Liver (tissue), 9 donors: ENCODE data around the gene S100A16. TPM values are rescaled to one million over a fixed set of nuclear protein-coding genes. Genes with fewer than 3 reads are reported as not detected.

Source experiments
- DNase-seq: peaks from one replicate; pipeline ENCODE4 v3.0.0-alpha.2; 2017; ENCODE audit warnings: low spot score
- H3K27ac ChIP-seq, 2 donors: one replicate each; pipeline ENCODE4 v1.7.0; 2013; ENCODE audit warnings: inconsistent platforms in 2 of 2, low read length in 2 of 2, control low read depth in 1 of 2, low read depth in 1 of 2, mild to moderate bottlenecking in 1 of 2
- H3K27me3 ChIP-seq, 4 donors: one replicate each; pipeline versions ENCODE4 v1.6.1 to v1.7.0; 2013; ENCODE audit warnings: low read length in 3 of 4, inconsistent platforms in 1 of 4, mild to moderate bottlenecking in 1 of 4, moderate library complexity in 1 of 4; ENCODE audit not compliant: control insufficient read depth in 4 of 4, insufficient read depth in 4 of 4
- H3K36me3 ChIP-seq, 4 donors: one replicate each; pipeline versions ENCODE4 v1.6.1 to v1.7.0; 2013; ENCODE audit warnings: low read length in 3 of 4, mild to moderate bottlenecking in 3 of 4, low read depth in 1 of 4, moderate library complexity in 1 of 4; ENCODE audit not compliant: control insufficient read depth in 4 of 4, insufficient read depth in 3 of 4
- H3K4me1 ChIP-seq, 4 donors: one replicate each; pipeline versions ENCODE4 v1.6.1 to v1.7.0; 2013; ENCODE audit warnings: low read length in 3 of 4, mild to moderate bottlenecking in 3 of 4, moderate library complexity in 1 of 4; ENCODE audit not compliant: control insufficient read depth in 4 of 4, insufficient read depth in 4 of 4
- H3K4me3 ChIP-seq, 3 donors: one replicate each; pipeline versions ENCODE4 v1.6.1 to v1.7.0; 2013; ENCODE audit warnings: low read length in 3 of 3, control low read depth in 1 of 3, low read depth in 1 of 3, mild to moderate bottlenecking in 1 of 3
- H3K9ac ChIP-seq, 2 donors: one replicate each; pipeline ENCODE4 v1.7.0; 2013; ENCODE audit warnings: low read length in 2 of 2, mild to moderate bottlenecking in 2 of 2, moderate library complexity in 2 of 2, control low read depth in 1 of 2, low read depth in 1 of 2
- H3K9me3 ChIP-seq, 4 donors: one replicate each; pipeline versions ENCODE4 v1.6.1 to v1.7.0; 2013; ENCODE audit warnings: low read length in 3 of 4; ENCODE audit not compliant: control insufficient read depth in 4 of 4
- ATF3 ChIP-seq: IDR thresholded peaks from 2 replicates; pipeline ENCODE4 v1.6.1; 2016; ENCODE audit warnings: antibody characterized with exemption
- CTCF ChIP-seq: fragments of 150-350 bp; IDR thresholded peaks from 2 replicates; pipeline ENCODE4 v1.5.1; 2017; ENCODE audit warnings: improper control_type of control experiment, low read depth, low read length; ENCODE audit not compliant: missing input control
- EGR1 ChIP-seq, 2 donors: IDR thresholded peaks; 2 replicates each; pipeline ENCODE4 v1.6.1; 2016 to 2018; ENCODE audit warnings: antibody characterized with exemption in 2 of 2, low read depth in 2 of 2
- FOXA1 ChIP-seq: IDR thresholded peaks from 2 replicates; pipeline ENCODE4 v1.6.1; 2016; ENCODE audit warnings: antibody characterized with exemption
- FOXA2 ChIP-seq: IDR thresholded peaks from 2 replicates; pipeline ENCODE4 v1.6.1; 2016; ENCODE audit warnings: antibody characterized with exemption
- GABPA ChIP-seq, 2 donors: IDR thresholded peaks in 1 of 2; conservative IDR thresholded peaks in 1 of 2; 2 replicates each; pipeline ENCODE4 v1.6.1; 2016; ENCODE audit warnings: antibody characterized with exemption in 2 of 2, mild to moderate bottlenecking in 1 of 2, moderate library complexity in 1 of 2
- HNF4A ChIP-seq, 2 donors: conservative IDR thresholded peaks; 2 replicates each; pipeline ENCODE4 v1.6.1; 2016; ENCODE audit warnings: antibody characterized with exemption in 2 of 2, mild to moderate bottlenecking in 2 of 2
- HNF4G ChIP-seq: IDR thresholded peaks from 2 replicates; pipeline ENCODE4 v1.6.1; 2016; ENCODE audit warnings: antibody characterized with exemption
- JUND ChIP-seq, 2 donors: IDR thresholded peaks; 2 replicates each; pipeline ENCODE4 v1.6.1; 2016; ENCODE audit warnings: antibody characterized with exemption in 2 of 2
- MAX ChIP-seq: IDR thresholded peaks from 2 replicates; pipeline ENCODE4 v1.6.1; 2016; ENCODE audit warnings: antibody characterized with exemption
- NR2F2 ChIP-seq: IDR thresholded peaks from 2 replicates; pipeline ENCODE4 v1.6.1; 2016; ENCODE audit warnings: antibody characterized with exemption
- RAD21 ChIP-seq, 2 donors: IDR thresholded peaks; 2 replicates each; pipeline ENCODE4 v1.6.1; 2016; ENCODE audit warnings: antibody characterized with exemption in 2 of 2, mild to moderate bottlenecking in 2 of 2
- REST ChIP-seq: IDR thresholded peaks from 2 replicates; pipeline ENCODE4 v1.6.1; 2016; ENCODE audit warnings: antibody characterized with exemption, mild to moderate bottlenecking
- RXRA ChIP-seq, 2 donors: IDR thresholded peaks; 2 replicates each; pipeline ENCODE4 v1.6.1; 2017 to 2018; ENCODE audit warnings: antibody characterized with exemption in 2 of 2, mild to moderate bottlenecking in 1 of 2
- SP1 ChIP-seq: IDR thresholded peaks from 2 replicates; pipeline ENCODE4 v1.6.1; 2018; ENCODE audit warnings: antibody characterized with exemption, mild to moderate bottlenecking
- TAF1 ChIP-seq: conservative IDR thresholded peaks from 2 replicates; pipeline ENCODE4 v1.6.1; 2016; ENCODE audit warnings: antibody characterized with exemption, mild to moderate bottlenecking
- YY1 ChIP-seq: IDR thresholded peaks from 2 replicates; pipeline ENCODE4 v1.6.1; 2016; ENCODE audit warnings: antibody characterized with exemption, mild to moderate bottlenecking
- ZBTB33 ChIP-seq: IDR thresholded peaks from 2 replicates; pipeline ENCODE4 v1.6.1; 2016; ENCODE audit warnings: antibody characterized with exemption
- WGBS: extraction: QIAGEN DNeasy Blood & Tissue Kit; methylation state at CpG from one replicate; pipeline ENCODE4 v1.1.7; 2013; 5-methylcytosine and 5-hydroxymethylcytosine counted together
- polyA plus RNA-seq, 2 donors: library from polyadenylated mRNA; stranded (reverse) in 1 of 2; unstranded in 1 of 2; fragments of 200-250 nt in 1 of 2; fragments of >200 nt in 1 of 2; fragmentation: Nextera tagmentation in 1 of 2; extraction: Ambion mirVana in 1 of 2; gene quantifications; one replicate each; pipeline versions ENCODE4 v1.2.1 to v1.2.3, GENCODE V29; 2013 to 2015
- total RNA-seq, 2 donors: library from RNA; depleted of rRNA; stranded (reverse); fragments of >200 nt; gene quantifications; one replicate each; pipeline ENCODE4 v1.2.3, GENCODE V29; 2014
- donor health status: healthy.
- donor health status: healthy.
- donor health status: healthy.
- donor health status: healthy.
- donor health status: healthy.

Gene S100A16
- total and polyA plus RNA-seq, 4 donors = 27.3 to 142 (median 81.8) TPM

- 84% methylated on average over 3 of the region's 3 CpGs for WGBS
- H3K9ac ChIP-seq = no peak overlapping the region
- peaks cover 1 to 12% (median 9%) of the 10 kb centered on the region in 4 donors for H3K4me1 ChIP-seq
- no peaks in the 10 kb centered on the region for H3K27me3 ChIP-seq
- H3K27ac ChIP-seq = no peak overlapping the region
- H3K4me3 ChIP-seq = no peak overlapping the region
- H3K9me3 ChIP-seq = no peaks in the 10 kb centered on the region
- no peaks in the 10 kb centered on the region for H3K36me3 ChIP-seq
- DNase-seq = no peak
- TF ChIP-seq TAF1 (no peak), GABPA (IDR thresholded peaks at IDR 0.05 in 1 of 2, conservative IDR thresholded peaks at IDR 0.05 in 1 of 2) (no peak), REST (no peak)
Observed at GRCh38 chr1:153655333-153655732, 42.4 kb upstream of the S100A16 start.

GRCh38 chr1:153652805-153653500 lies 40.0 kb upstream of the S100A16 start:
- Histone ChIP-seq H3K4me3 (no peak overlapping the region), H3K36me3 (no peaks in the 10 kb centered on the region), H3K27me3 (no peaks in the 10 kb centered on the region), H3K4me1 (peaks cover 1 to 14% (median 10%) of the 10 kb centered on the region in 4 donors), H3K9me3 (no peaks in the 10 kb centered on the region), H3K9ac (no peak overlapping the region), H3K27ac (no peak overlapping the region)
- no peak for DNase-seq
- 62% methylated on average over 3 of the region's 3 CpGs for WGBS
- TF ChIP-seq ATF3 = no peak
- TF ChIP-seq JUND (IDR thresholded peaks at IDR 0.05) = no peak
- no peak for TF ChIP-seq HNF4G
- no peak for TF ChIP-seq NR2F2
- no peak for TF ChIP-seq GABPA (IDR thresholded peaks at IDR 0.05 in 1 of 2, conservative IDR thresholded peaks at IDR 0.05 in 1 of 2)
- no peak for TF ChIP-seq FOXA2
- TF ChIP-seq RAD21 (IDR thresholded peaks at IDR 0.05) = no peak
- TF ChIP-seq FOXA1 = no peak
- TF ChIP-seq SP1 = no peak
- no peak for TF ChIP-seq YY1
- no peak for TF ChIP-seq EGR1 (IDR thresholded peaks at IDR 0.05; ENCODE audit: low read depth in 2 of 2)
- TF ChIP-seq RXRA (IDR thresholded peaks at IDR 0.05) = no peak
- no peak for TF ChIP-seq TAF1
- TF ChIP-seq REST = no peak
- TF ChIP-seq ZBTB33 = no peak
- TF ChIP-seq MAX = no peak
- TF ChIP-seq HNF4A (conservative IDR thresholded peaks at IDR 0.05) = no peak
- TF ChIP-seq CTCF = no peak
